ENCODE results near the gene MEIS1. TPM values are rescaled to one million over a fixed set of nuclear protein-coding genes. Genes with fewer than 3 reads are reported as not detected.

Gene MEIS1
- total and polyA plus RNA-seq, 2 donors (not counting 3 experiments of a cell fraction or from before 2014, with no cell fraction given), result 10.0 to 26.5 TPM

- BruUV-seq (replicated peaks), result no TSS peak
- dilution Hi-C loops (cut with MboI; ENCODE audit: extremely low pct_ligation_motif_present, low sequenced_read_pairs), result no loop called here
- Histone ChIP-seq H3K36me3 (ENCODE audit: control insufficient read depth in 2 of 2, extremely low read depth in 1 of 2, insufficient read depth in 2 of 2, low read length in 2 of 2) (no peaks in the 10 kb centered on the region), H3K9me1 (replicated peaks; ENCODE audit: control insufficient read depth, extremely low read depth, insufficient read depth, low read length) (no peaks in the 10 kb centered on the region), H3K27me3 (ENCODE audit: control insufficient read depth in 2 of 2, insufficient read depth in 2 of 2, low read length in 2 of 2) (peaks cover 3 to 6% of the 10 kb centered on the region in 2 experiments), H3K4me1 (ENCODE audit: control insufficient read depth, extremely low read depth, insufficient read depth, low read length) (peaks cover 15% of the 10 kb centered on the region), H3K27ac (ENCODE audit: insufficient read depth, low read depth, low read length) (peak overlapping the region; percentile 87), H3K9ac (replicated peaks; ENCODE audit: extremely low read depth, insufficient read depth, low read length) (peak overlapping the region; percentile 94), H3K4me3 (replicated peaks in 1 of 3; ENCODE audit: insufficient read depth in 1 of 3, low read depth in 1 of 3, low read length in 3 of 3) (peak overlapping the region; percentile 64 to 97 (median 97)), H2AFZ (ENCODE audit: low read depth, low read length) (peak overlapping the region; percentile 78), H3K4me2 (ENCODE audit: insufficient read depth, low read length) (peak overlapping the region; percentile 74), H3K79me2 (ENCODE audit: control insufficient read depth, insufficient read depth, low read length) (peaks cover 8% of the 10 kb centered on the region), H3K9me3 (replicated peaks; ENCODE audit: control insufficient read depth, insufficient read depth, low read length) (no peaks in the 10 kb centered on the region), H4K20me1 (replicated peaks; ENCODE audit: control insufficient read depth, extremely low read depth, insufficient read depth, low read length) (no peaks in the 10 kb centered on the region)
- ChIA-PET CTCF (interaction anchor here (0.7 to 6.3 kb wide), 15 partner anchors 9 to 1597 kb away, joined by 3 to 107 read pairs (median 4); no protein-coding TSS in a partner anchor), POLR2A (interaction anchor here (0.6 to 2.4 kb wide), 6 partner anchors 14 to 1412 kb away, joined by 3 to 16 read pairs (median 3); no protein-coding TSS in a partner anchor)
- intact Hi-C loops (cut with micrococcal nuclease), result loop anchor here (1.0 to 10.0 kb wide), 9 partner anchors 141 to 1483 kb away; partner anchors contain the start of genes ETAA1 and SPRED2
- no peak for FAIRE-seq
- DNase-seq (ENCODE audit: low read depth, low spot score), result peak; percentile 86
- TF ChIP-seq POLR2A (IDR thresholded peaks at IDR 0.05; ENCODE audit: low read depth, low read length), result peak; percentile 75
- no peak for TF ChIP-seq JUN (IDR thresholded peaks at IDR 0.05; ENCODE audit: borderline replicate concordance, insufficient read depth, insufficient read length, low read depth)
- no peak for TF ChIP-seq EZH2 (IDR thresholded peaks at IDR 0.05; ENCODE audit: borderline replicate concordance, low read depth, low read length, severe bottlenecking)
- no peak for TF ChIP-seq GATA2 (IDR thresholded peaks at IDR 0.05; ENCODE audit: insufficient read depth, insufficient read length, low read depth, low read length)
- TF ChIP-seq FOS (IDR thresholded peaks at IDR 0.05; ENCODE audit: borderline replicate concordance, insufficient read depth, low read length), result peak; percentile 7
- TF ChIP-seq POLR2AphosphoS5 (IDR thresholded peaks at IDR 0.05; ENCODE audit: insufficient read depth, low read depth, low read length), result peak; percentile 72
- TF ChIP-seq MYC (IDR thresholded peaks at IDR 0.05; ENCODE audit: low read depth, low read length), result no peak
- TF ChIP-seq CTCF (IDR thresholded peaks at IDR 0.05; ENCODE audit: extremely low read depth in 1 of 2, insufficient read depth in 1 of 2, low read depth in 1 of 2, low read length in 2 of 2), result no peak
- no peak for TF ChIP-seq MAX (IDR thresholded peaks at IDR 0.05; ENCODE audit: insufficient read depth, insufficient read length)
Observed at GRCh38 chr2:66433945-66434678, 813 bp upstream of the MEIS1 start.

All from endothelial cell of umbilical vein (primary cell).